CD4-positive, alpha-beta T cell treated with Interleukin-21 for 1 hour (primary cell): ENCODE data around the gene LBHD2.

Source experiments
- DNase-seq: peaks from one replicate; pipeline ENCODE4 v3.0.0-alpha.2; 2020

The LBHD2 gene

GRCh38 chr14:103122585-103122946, 38.6 kb downstream of the LBHD2 start:
- no peak for DNase-seq

GRCh38 chr14:103122947-103123633, 39.1 kb downstream of the LBHD2 start, which contains the start of gene TNFAIP2:
TSS of gene TNFAIP2 (plus strand) at chr14:103123461. CDS start at chr14:103126458, 2,997 bp downstream.
- DNase-seq: no peak

GRCh38 chr14:103123634-103124500, 39.9 kb downstream of the LBHD2 start:
- no peak for DNase-seq

- no peak for DNase-seq
These were observed 40.5 kb downstream of the LBHD2 start for GRCh38 chr14:103124501-103125001.

GRCh38 chr14:103125098-103126070, 41.4 kb downstream of the LBHD2 start:
- no peak for DNase-seq

GRCh38 chr14:103126088-103126872, 42.3 kb downstream of the LBHD2 start:
- no peak for DNase-seq

GRCh38 chr14:103126873-103127304, 42.9 kb downstream of the LBHD2 start:
- no peak for DNase-seq

- no peak for DNase-seq
These were observed 43.3 kb downstream of the LBHD2 start for GRCh38 chr14:103127356-103127755.

GRCh38 chr14:103127861-103128598, 44.0 kb downstream of the LBHD2 start:
- no peak for DNase-seq

GRCh38 chr14:103128631-103129300, 44.8 kb downstream of the LBHD2 start:
- DNase-seq: no peak

- no peak for DNase-seq
These were observed 45.4 kb downstream of the LBHD2 start for GRCh38 chr14:103129301-103130016.

GRCh38 chr14:103130017-103130764, 46.2 kb downstream of the LBHD2 start:
- DNase-seq: no peak

- DNase-seq: no peak
These were observed 47.0 kb downstream of the LBHD2 start for GRCh38 chr14:103130965-103131364.

GRCh38 chr14:103131580-103131979, 47.6 kb downstream of the LBHD2 start:
- no peak for DNase-seq

- no peak for DNase-seq
These were observed 48.6 kb downstream of the LBHD2 start for GRCh38 chr14:103132381-103133209.

GRCh38 chr14:103133210-103134140, 49.5 kb downstream of the LBHD2 start:
- no peak for DNase-seq

- DNase-seq: no peak
These were observed 50.4 kb downstream of the LBHD2 start for GRCh38 chr14:103134405-103134804.
